ENCODE measurements around the gene BRCA2.

BRCA2 gene

GRCh38 chr13:32447894-32448623 is 132.8 kb downstream of the BRCA2 start:
- DNase-seq (ENCODE audit: low spot score in 2 of 2): no peak
- H3K36me3 Mint-ChIP-seq (ENCODE audit: insufficient read depth): peaks cover 3% of the 10 kb centered on the region
- H3K27ac Mint-ChIP-seq (ENCODE audit: low read depth): peak overlapping the region; percentile 23
- H3K4me3 Mint-ChIP-seq: no peak overlapping the region
- H3K4me1 Mint-ChIP-seq: peaks cover 2% of the 10 kb centered on the region
- no peaks in the 10 kb centered on the region for H3K9me3 Mint-ChIP-seq
- no peak for ATAC-seq (replicated peaks; ENCODE audit: extremely low read depth, poor library complexity, severe bottlenecking)
- no peaks in the 10 kb centered on the region for H3K27me3 Mint-ChIP-seq

GRCh38 chr13:32448972-32449371 is 133.7 kb downstream of the BRCA2 start:
- Mint-ChIP-seq H3K27ac (ENCODE audit: low read depth) (no peak overlapping the region), H3K4me1 (no peaks in the 10 kb centered on the region), H3K36me3 (ENCODE audit: insufficient read depth) (peaks cover 3% of the 10 kb centered on the region), H3K27me3 (no peaks in the 10 kb centered on the region), H3K4me3 (no peak overlapping the region), H3K9me3 (no peaks in the 10 kb centered on the region)
- DNase-seq (ENCODE audit: low spot score in 2 of 2): no peak
- ATAC-seq (replicated peaks; ENCODE audit: extremely low read depth, poor library complexity, severe bottlenecking): no peak
